Gastroesophageal sphincter (tissue), 3 donors: ENCODE data around the gene VMAC.

Source experiments
- CTCF ChIP-seq, 4 experiments: fragments of 200-600 bp in 2 of 4; fragments of 450-650 bp in 2 of 4; sonication (generic) in 1 of 4; IDR thresholded peaks; one replicate each; pipeline ENCODE4 v1.5.1; 2017 to 2019; ENCODE audit warnings: antibody characterized with exemption in 4 of 4, mild to moderate bottlenecking in 2 of 4, moderate library complexity in 2 of 4
- EP300 ChIP-seq: sonication (generic); formaldehyde crosslinking; IDR thresholded peaks from one replicate; pipeline ENCODE4 v1.6.1; 2017; ENCODE audit warnings: antibody characterized with exemption, mild to moderate bottlenecking
- POLR2A ChIP-seq, 2 donors: fragments of 450-650 bp; IDR thresholded peaks; one replicate each; pipeline ENCODE4 v1.6.1; 2017; ENCODE audit warnings: antibody characterized with exemption in 2 of 2, mild to moderate bottlenecking in 2 of 2, moderate library complexity in 1 of 2
- POLR2AphosphoS5 ChIP-seq: sonication (generic); formaldehyde crosslinking; IDR thresholded peaks from one replicate; pipeline ENCODE4 v1.6.1; 2017; ENCODE audit warnings: antibody characterized with exemption

- TF ChIP-seq POLR2A (IDR thresholded peaks at IDR 0.05) (no peak), POLR2AphosphoS5 (no peak), CTCF (IDR thresholded peaks at IDR 0.05) (no peak), EP300 (no peak)
These were observed 22.8 kb downstream of the VMAC start for GRCh38 chr19:5927441-5927821.
